ENCODE results near the gene ADGRV1. TPM values are rescaled to one million over a fixed set of nuclear protein-coding genes. Genes with fewer than 3 reads are reported as not detected.

The ADGRV1 gene
- total RNA-seq, 1 experiment from 2014 or later: 64.8 TPM

- peaks cover 9 to 18% of the 10 kb centered on the region in 2 experiments for H3K4me1 Mint-ChIP-seq
- no peaks in the 10 kb centered on the region for H3K79me1 ChIP-seq (ENCODE audit: insufficient read depth, low read depth, low read length, poor library complexity, severe bottlenecking)
- H3K23me2 ChIP-seq (ENCODE audit: insufficient read length, low read depth, low read length, poor library complexity, severe bottlenecking): no peaks in the 10 kb centered on the region
- H3K9me3 ChIP-seq (ENCODE audit: control insufficient read depth, low read depth, low read length): no peaks in the 10 kb centered on the region
- H3K4me3 Mint-ChIP-seq: no peak overlapping the region
- H4K20me1 ChIP-seq (ENCODE audit: control insufficient read depth, insufficient read depth, insufficient read length): no peaks in the 10 kb centered on the region
- no peak overlapping the region for H3K4me2 ChIP-seq (ENCODE audit: insufficient read depth, insufficient read length, low read length)
- TF ChIP-seq CTCF (conservative IDR thresholded peaks at IDR 0.05): no peak
- no peak overlapping the region for H3K27ac ChIP-seq (ENCODE audit: insufficient read length, low read depth, low read length)
- H2BK5ac ChIP-seq (ENCODE audit: insufficient read length, low read length): no peak overlapping the region
- H4K91ac ChIP-seq (ENCODE audit: insufficient read length, low read depth, low read length): no peak overlapping the region
- H3K4ac ChIP-seq (ENCODE audit: low read depth, low read length): no peak overlapping the region
- no peak overlapping the region for H3K23ac ChIP-seq (ENCODE audit: insufficient read length, low read depth, low read length)
- no peak overlapping the region for H2AFZ ChIP-seq (ENCODE audit: low read length)
- no peak overlapping the region for H3K56ac ChIP-seq (ENCODE audit: insufficient read length, low read depth, low read length)
- no peak for DNase-seq
- H4K5ac ChIP-seq (ENCODE audit: insufficient read length, low read depth, low read length): no peak overlapping the region
- H3K4me1 ChIP-seq (ENCODE audit: insufficient read depth, low read length): peaks cover 3% of the 10 kb centered on the region; the same call in 1 of the 2 replicates
- no peak overlapping the region for H2BK15ac ChIP-seq (ENCODE audit: low read depth, low read length)
- H3K9ac ChIP-seq (ENCODE audit: extremely low read depth, insufficient read length, low read length): no peak overlapping the region
- no peak overlapping the region for H3K27ac Mint-ChIP-seq
- H2AK5ac ChIP-seq (ENCODE audit: insufficient read length, low read length): no peak overlapping the region
- no peak overlapping the region for H3T11ph ChIP-seq (ENCODE audit: low read length)
- WGBS (ENCODE audit: extremely low coverage, insufficient read length, low lambda C conversion rate): no CpG with 5 or more reads among the region's 4 CpGs
- H3K79me2 ChIP-seq (ENCODE audit: insufficient read depth, low read length): no peaks in the 10 kb centered on the region
- H3K27me3 Mint-ChIP-seq (ENCODE audit: low read depth): no peaks in the 10 kb centered on the region
- H3K27me3 ChIP-seq (ENCODE audit: insufficient read depth, low read length): no peaks in the 10 kb centered on the region
- H3K18ac ChIP-seq (ENCODE audit: insufficient read length, low read depth, low read length): no peak overlapping the region
- no peak overlapping the region for H4K8ac ChIP-seq (replicated peaks; ENCODE audit: insufficient read length, low read depth, low read length)
- H3K9me3 Mint-ChIP-seq: no peaks in the 10 kb centered on the region
- H2BK120ac ChIP-seq (ENCODE audit: low read depth, low read length, poor library complexity, severe bottlenecking): no peak overlapping the region
- no peak overlapping the region for H3K14ac ChIP-seq (ENCODE audit: insufficient read depth, low read length)
- H3K36me3 Mint-ChIP-seq (ENCODE audit: insufficient read depth in 1 of 3, low read depth in 3 of 3): peaks cover 12 to 32% (median 29%) of the 10 kb centered on the region in 3 experiments
- no peak overlapping the region for H2BK20ac ChIP-seq (ENCODE audit: low read depth, low read length, poor library complexity, severe bottlenecking)
- H2BK12ac ChIP-seq (ENCODE audit: insufficient read length, low read depth, low read length): no peak overlapping the region
Measured at GRCh38 chr5:90644132-90644531, 85.5 kb downstream of the ADGRV1 start.

Data from H9 (cell line).